Common myeloid progenitor, CD34-positive (primary cell): ENCODE measurements around the gene IL9R.
A peak's percentile ranks its signal among the peaks of the same experiment; 100 is the strongest.
"Not testable (repeated sequence)": the region's sequence is repeated elsewhere in the genome, so short reads cannot be mapped to it uniquely, and the experiment has no call there.

Experiments used
- CTCF ChIA-PET: fragments of 350-600 bp; sonication (Branson Sonifier 250); formaldehyde crosslinking; loops from one replicate; lab custom pipeline; 2021; ENCODE audit warnings: antibody characterized with exemption; lab: Charles Lee
- POLR2A ChIA-PET: fragments of 350-600 bp; sonication (Branson Sonifier 250); formaldehyde crosslinking; loops from one replicate; lab custom pipeline; 2021; ENCODE audit warnings: antibody characterized with exemption; lab: Charles Lee
- DNase-seq, 3 donors: peaks; one replicate each; pipeline versions ENCODE4 v3.0.0 to v3.0.0-alpha.2; 2013
- H3K27ac ChIP-seq, 2 experiments: 1 replicate in 1 of 2; 2 replicates in 1 of 2; pipeline ENCODE4 v1.7.0; 2013; ENCODE audit warnings: inconsistent platforms in 2 of 2, low read length in 2 of 2, mild to moderate bottlenecking in 2 of 2, low read depth in 1 of 2, moderate library complexity in 1 of 2; ENCODE audit not compliant: severe bottlenecking in 2 of 2, insufficient read depth in 1 of 2, poor library complexity in 1 of 2
- H3K27me3 ChIP-seq, 5 experiments: replicated peaks in 2 of 5; 1 replicate in 3 of 5; 2 replicates in 2 of 5; pipeline versions ENCODE4 v1.6.1 to v1.7.0; 2013; ENCODE audit warnings: low read length in 4 of 5, mild to moderate bottlenecking in 2 of 5, moderate library complexity in 2 of 5, inconsistent platforms in 1 of 5; ENCODE audit not compliant: insufficient read depth in 5 of 5, control insufficient read depth in 4 of 5
- H3K36me3 ChIP-seq, 4 experiments: 1 replicate in 2 of 4; 2 replicates in 2 of 4; pipeline versions ENCODE4 v1.6.1 to v1.7.0; 2013; ENCODE audit warnings: low read length in 3 of 4, control low read depth in 1 of 4, mild to moderate bottlenecking in 1 of 4; ENCODE audit not compliant: control insufficient read depth in 4 of 4, insufficient read depth in 4 of 4
- H3K4me1 ChIP-seq, 4 experiments: 1 replicate in 3 of 4; 2 replicates in 1 of 4; pipeline versions ENCODE4 v1.6.1 to v1.7.1; 2013; ENCODE audit warnings: low read length in 3 of 4, mild to moderate bottlenecking in 3 of 4, control low read depth in 1 of 4, inconsistent platforms in 1 of 4, moderate library complexity in 1 of 4; ENCODE audit not compliant: control insufficient read depth in 4 of 4, insufficient read depth in 4 of 4; ENCODE audit errors: control extremely low read depth in 1 of 4
- H3K4me3 ChIP-seq, 7 experiments: 1 replicate in 4 of 7; 2 replicates in 3 of 7; pipeline versions ENCODE4 v1.5.1 to v1.7.0; 2013; ENCODE audit warnings: mild to moderate bottlenecking in 7 of 7, low read length in 6 of 7, moderate library complexity in 6 of 7, inconsistent platforms in 2 of 7, low read depth in 2 of 7, control low read depth in 1 of 7; ENCODE audit not compliant: insufficient read depth in 4 of 7, control insufficient read depth in 1 of 7; ENCODE audit errors: extremely low read depth in 1 of 7
- H3K9me3 ChIP-seq, 5 experiments: 1 replicate in 4 of 5; 2 replicates in 1 of 5; pipeline versions ENCODE4 v1.6.1 to v1.7.1; 2013; ENCODE audit warnings: low read length in 4 of 5, mild to moderate bottlenecking in 2 of 5, inconsistent platforms in 1 of 5, low read depth in 1 of 5, moderate library complexity in 1 of 5; ENCODE audit not compliant: control insufficient read depth in 4 of 5, insufficient read depth in 2 of 5; ENCODE audit errors: control extremely low read depth in 1 of 5
- WGBS: methylation state at CpG from one replicate; pipeline ENCODE4 v1.1.5; 2013; ENCODE audit not compliant: insufficient coverage; 5-methylcytosine and 5-hydroxymethylcytosine counted together

Gene IL9R

GRCh38 chrX:155971658-155972057, 25.8 kb upstream of the IL9R start:
- H3K4me1 ChIP-seq, H3K4me3 ChIP-seq, H3K27ac ChIP-seq, POLR2A ChIA-PET, H3K36me3 ChIP-seq, CTCF ChIA-PET, H3K27me3 ChIP-seq: not testable (repeated sequence)
- WGBS, result 80% methylated on average over 1 of the region's 5 CpGs
- DNase-seq, result peak in 2 of 3 donors; percentile 8 to 14
- peaks cover 0 to 13% (median 7%) of the 10 kb centered on the region in 5 experiments for H3K9me3 ChIP-seq

GRCh38 chrX:155972241-155972640, 25.3 kb upstream of the IL9R start:
- CTCF ChIA-PET, H3K36me3 ChIP-seq: not testable (repeated sequence)
- 100% methylated on average over 4 of the region's 7 CpGs for WGBS

GRCh38 chrX:155983326-155983725, 14.2 kb upstream of the IL9R start:
- Histone ChIP-seq H3K9me3 (peaks cover 0 to 5% (median 3%) of the 10 kb centered on the region in 5 experiments), H3K27ac (no peak overlapping the region), H3K4me3 (no peak overlapping the region), H3K4me1 (no peaks in the 10 kb centered on the region), H3K36me3 (no peaks in the 10 kb centered on the region), H3K27me3 (no peaks in the 10 kb centered on the region)
- POLR2A ChIA-PET, result no interaction called here
- DNase-seq, result no peak
- CTCF ChIA-PET, result no interaction called here
- WGBS, result 82% methylated on average over 2 of the region's 2 CpGs

More at GRCh38 chrX:155972241-155972640, 25.3 kb upstream of the IL9R start:
- H3K4me3 ChIP-seq, H3K4me1 ChIP-seq, H3K27me3 ChIP-seq, DNase-seq, H3K27ac ChIP-seq, POLR2A ChIA-PET: not testable (repeated sequence)
- H3K9me3 ChIP-seq, result peaks cover 0 to 13% (median 7%) of the 10 kb centered on the region in 5 experiments

- no peaks in the 10 kb centered on the region for H3K27me3 ChIP-seq
- no peak overlapping the region for H3K4me3 ChIP-seq
- no peak for DNase-seq
- no peak overlapping the region for H3K27ac ChIP-seq
- H3K9me3 ChIP-seq, result peaks cover 0 to 5% (median 3%) of the 10 kb centered on the region in 5 experiments
- H3K36me3 ChIP-seq, result no peaks in the 10 kb centered on the region
- CTCF ChIA-PET, result no interaction called here
- WGBS, result 65% methylated on average over 2 of the region's 2 CpGs
- POLR2A ChIA-PET, result no interaction called here
- no peaks in the 10 kb centered on the region for H3K4me1 ChIP-seq
Measured at GRCh38 chrX:155985208-155985607, 12.3 kb upstream of the IL9R start.

GRCh38 chrX:155986995-155987394, 10.5 kb upstream of the IL9R start:
- DNase-seq, H3K4me3 ChIP-seq, POLR2A ChIA-PET, H3K4me1 ChIP-seq, H3K9me3 ChIP-seq, H3K36me3 ChIP-seq, H3K27ac ChIP-seq, CTCF ChIA-PET, H3K27me3 ChIP-seq: not testable (repeated sequence)
- WGBS, result 25% methylated on average over 2 of the region's 2 CpGs

- CTCF ChIA-PET, result no interaction called here
- POLR2A ChIA-PET, result no interaction called here
- 88% methylated on average over 4 of the region's 4 CpGs for WGBS
Measured at GRCh38 chrX:155988859-155989258, 8.6 kb upstream of the IL9R start.

GRCh38 chrX:155993421-155993820, 4.1 kb upstream of the IL9R start:
- H3K4me3 ChIP-seq, result no peak overlapping the region
- no peaks in the 10 kb centered on the region for H3K27me3 ChIP-seq
- no peak overlapping the region for H3K27ac ChIP-seq
- WGBS, result no CpG with 5 or more reads among the region's 2 CpGs
- H3K9me3 ChIP-seq, result no peaks in the 10 kb centered on the region
- DNase-seq, result no peak
- CTCF ChIA-PET, result no interaction called here
- POLR2A ChIA-PET, result no interaction called here
- peaks cover 0 to 25% (median 18%) of the 10 kb centered on the region in 4 experiments for H3K4me1 ChIP-seq
- no peaks in the 10 kb centered on the region for H3K36me3 ChIP-seq

More at GRCh38 chrX:155988859-155989258, 8.6 kb upstream of the IL9R start:
- no peaks in the 10 kb centered on the region for H3K4me1 ChIP-seq
- H3K27ac ChIP-seq, result no peak overlapping the region
- no peaks in the 10 kb centered on the region for H3K36me3 ChIP-seq
- H3K27me3 ChIP-seq, result no peaks in the 10 kb centered on the region
- DNase-seq, result no peak
- no peaks in the 10 kb centered on the region for H3K9me3 ChIP-seq
- no peak overlapping the region for H3K4me3 ChIP-seq
